Glomerular endothelial cell (primary cell): ENCODE data around the gene JARID2. TPM values are rescaled to one million over a fixed set of nuclear protein-coding genes. Genes with fewer than 3 reads are reported as not detected.

ENCODE experiments used
- DNase-seq: peaks from one replicate; pipeline ENCODE4 v3.0.0-alpha.2; 2011; ENCODE audit warnings: low read depth, low spot score; ENCODE audit errors: extremely low read depth
- total RNA-seq: library from RNA; depleted of rRNA; stranded (reverse); fragments of >200 nt; gene quantifications from 2 replicates; pipeline ENCODE4 v1.2.3, GENCODE V29; 2015

Gene JARID2
- total RNA-seq, 1 donor from 2014 or later: 16.7 TPM

DNA sequence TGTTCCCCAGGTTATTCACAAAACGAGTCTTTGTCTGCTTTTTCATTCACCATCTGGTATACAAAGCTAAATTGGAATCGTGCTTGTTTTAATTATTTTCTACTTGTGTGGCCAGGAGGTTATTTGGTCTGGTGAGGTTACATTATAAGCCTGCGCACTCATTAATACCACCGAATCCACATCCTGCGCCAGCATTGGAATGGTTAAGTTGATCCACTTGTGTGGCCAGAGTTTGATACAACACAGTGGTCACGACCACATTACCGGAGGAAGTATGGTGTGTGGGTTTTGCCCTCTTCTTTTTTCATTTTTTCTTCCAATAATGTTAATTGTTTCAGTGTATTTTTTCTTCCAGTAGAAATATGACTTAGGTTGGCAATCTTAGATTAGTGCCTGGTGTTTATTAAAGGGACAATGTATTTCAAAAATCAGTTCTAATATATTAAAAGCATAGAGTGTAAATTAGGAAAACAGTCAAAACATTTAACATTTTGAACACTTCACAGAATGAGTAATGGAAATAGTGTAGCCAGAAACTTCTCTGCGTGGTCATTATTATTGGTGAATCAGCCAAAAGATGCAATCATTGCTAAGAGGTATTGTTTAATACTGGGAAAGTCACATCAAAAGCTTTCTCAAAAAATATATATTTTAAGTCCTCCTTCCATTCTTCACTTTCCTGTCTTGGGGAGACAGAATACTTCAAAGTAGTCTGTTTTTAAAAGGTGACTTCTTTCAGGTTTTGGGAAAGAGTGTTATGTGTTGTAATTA, 84.5 kb downstream of the JARID2 start:
- no peak for DNase-seq

GRCh38 chr6:15331143-15331542, 85.3 kb downstream of the JARID2 start:
- DNase-seq: no peak

DNA sequence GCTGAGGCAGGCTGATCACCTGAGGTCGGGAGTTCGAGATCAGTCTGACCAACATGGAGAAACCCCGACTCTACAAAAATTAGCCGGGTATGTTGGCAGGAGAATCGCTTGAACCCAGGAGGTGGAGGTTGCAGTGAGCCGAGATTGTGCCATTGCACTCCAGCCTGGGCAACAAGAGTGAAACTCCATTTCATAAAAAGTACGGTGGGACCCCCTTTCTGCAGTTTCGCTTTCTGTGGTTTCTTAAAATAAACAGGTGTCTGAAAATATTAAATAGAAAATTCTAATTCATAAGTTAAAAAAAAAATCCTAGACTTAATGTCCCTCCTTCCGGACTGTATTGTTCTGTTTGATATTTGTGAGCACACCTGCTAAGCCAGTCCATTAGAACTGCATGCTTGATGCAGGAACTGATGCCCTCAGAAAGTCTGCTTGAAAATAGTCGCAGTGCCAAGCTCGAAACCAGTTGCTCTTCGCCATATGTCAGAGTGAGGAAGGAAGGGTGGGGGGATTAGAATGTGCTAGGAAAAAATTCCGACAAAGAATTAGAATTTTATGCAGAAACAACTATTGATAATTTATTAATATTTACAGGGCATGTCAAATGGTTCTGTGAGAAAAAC, 85.9 kb downstream of the JARID2 start:
- DNase-seq: no peak

DNA sequence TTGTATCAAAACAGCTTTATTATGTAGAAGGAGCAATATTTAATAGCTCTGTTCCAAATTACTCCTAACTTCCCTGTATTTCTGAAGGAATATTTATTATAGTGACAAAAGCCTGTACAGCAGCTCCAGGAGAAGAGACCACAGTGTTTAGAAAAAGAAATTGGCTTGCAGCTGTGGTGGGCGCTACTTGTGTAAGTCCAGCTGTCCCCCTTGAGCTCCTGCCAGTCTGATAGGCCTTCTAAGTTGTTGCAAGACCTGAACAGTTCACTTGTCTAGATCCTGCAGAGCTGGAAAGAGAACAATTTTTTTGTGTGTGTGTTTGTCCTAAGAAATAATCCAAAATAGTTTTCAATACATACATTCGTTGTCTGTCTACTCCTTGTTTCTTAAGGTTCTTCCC, 86.6 kb downstream of the JARID2 start:
- DNase-seq: no peak

DNA sequence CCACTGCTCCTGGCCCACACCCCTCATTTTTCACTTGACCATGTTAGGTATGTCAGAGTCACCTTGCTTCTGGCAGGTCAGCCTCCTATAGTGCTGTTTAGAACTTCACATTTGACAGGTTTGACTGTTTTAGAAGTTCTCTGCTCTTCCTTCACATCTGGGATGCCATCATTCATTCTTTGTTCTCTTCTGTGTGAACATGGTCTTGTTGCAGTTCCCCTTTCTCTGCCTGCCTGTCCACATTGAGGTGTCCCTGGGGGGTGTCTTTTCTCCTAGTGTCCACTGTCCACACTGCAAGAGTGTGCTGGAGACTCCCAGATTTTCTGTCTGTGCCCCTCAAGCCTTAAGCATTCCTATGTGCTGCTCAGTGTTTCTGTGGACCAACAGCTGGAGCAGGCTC, 89.5 kb downstream of the JARID2 start:
- DNase-seq: no peak

DNA sequence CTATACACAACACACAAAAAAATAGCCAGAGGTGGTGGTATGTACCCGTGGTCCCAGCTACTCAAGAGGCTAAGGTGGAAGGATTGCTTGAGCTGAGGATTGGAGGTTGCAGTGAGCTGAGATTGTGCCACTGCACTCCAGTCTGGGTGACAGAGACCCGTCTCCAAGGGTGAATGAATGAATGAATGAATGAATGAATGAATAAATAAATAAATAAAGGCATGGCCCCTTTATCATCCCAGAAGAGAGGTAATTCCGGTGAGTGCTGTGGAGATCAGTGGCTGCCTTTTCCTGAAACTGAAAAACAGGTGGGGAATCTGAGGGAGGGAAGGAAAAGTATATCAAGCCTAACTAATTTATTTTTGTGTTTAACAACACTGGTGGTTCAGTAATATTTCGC, 90.0 kb downstream of the JARID2 start:
- DNase-seq: no peak

DNA sequence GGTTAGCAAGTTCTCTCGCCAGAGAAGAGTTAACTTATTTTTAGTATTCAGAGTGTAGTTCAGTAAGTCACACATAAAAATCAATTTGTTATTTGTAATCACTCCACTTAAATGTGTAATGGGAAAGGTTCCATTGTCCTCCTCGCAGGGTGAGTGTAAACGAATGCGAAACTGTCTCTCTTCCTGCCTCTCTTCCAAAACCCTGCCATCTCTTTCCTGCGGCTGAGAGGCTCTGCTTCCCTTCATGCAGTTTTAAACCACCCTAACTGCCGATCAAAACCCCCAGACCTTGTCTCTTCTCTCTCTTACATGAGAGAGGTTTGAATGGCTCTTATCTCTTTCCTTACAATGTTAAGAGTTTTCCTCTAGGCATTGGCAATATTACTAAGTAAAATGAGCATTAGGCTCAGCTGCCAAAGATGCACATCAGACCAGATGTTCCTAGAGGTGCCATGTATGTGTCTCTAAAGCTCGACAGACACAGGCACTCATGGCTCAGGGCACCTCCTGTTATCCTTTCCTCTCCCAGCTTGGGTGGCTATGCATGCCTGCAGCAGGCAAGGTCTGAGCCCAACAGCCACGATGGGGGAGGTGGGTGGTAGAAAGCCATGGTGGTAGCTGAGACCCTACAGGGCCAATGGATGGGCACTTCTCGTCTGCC, 91.2 kb downstream of the JARID2 start:
- DNase-seq: no peak

DNA sequence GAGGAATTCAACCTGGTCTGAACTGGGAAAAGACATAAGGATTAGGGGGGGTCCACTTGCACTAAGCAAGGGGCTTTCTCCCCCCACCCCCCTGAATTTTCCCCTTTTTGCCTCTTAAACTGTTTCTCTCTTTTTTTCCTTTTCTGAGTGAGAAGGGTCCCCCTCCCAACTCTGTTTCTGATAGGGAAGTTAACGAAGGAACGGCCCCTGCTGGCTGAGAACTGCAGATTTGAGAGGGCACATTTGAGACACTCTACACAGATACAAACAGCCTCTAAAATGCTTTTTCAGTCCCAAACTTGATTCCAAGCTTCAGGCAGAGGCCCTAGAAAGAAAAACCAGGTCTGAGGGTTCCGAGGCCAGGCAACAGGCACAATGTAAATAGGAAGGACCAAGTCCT, 91.7 kb downstream of the JARID2 start:
- no peak for DNase-seq

- DNase-seq: no peak
These were observed 92.6 kb downstream of the JARID2 start for GRCh38 chr6:15338476-15338875.

DNA sequence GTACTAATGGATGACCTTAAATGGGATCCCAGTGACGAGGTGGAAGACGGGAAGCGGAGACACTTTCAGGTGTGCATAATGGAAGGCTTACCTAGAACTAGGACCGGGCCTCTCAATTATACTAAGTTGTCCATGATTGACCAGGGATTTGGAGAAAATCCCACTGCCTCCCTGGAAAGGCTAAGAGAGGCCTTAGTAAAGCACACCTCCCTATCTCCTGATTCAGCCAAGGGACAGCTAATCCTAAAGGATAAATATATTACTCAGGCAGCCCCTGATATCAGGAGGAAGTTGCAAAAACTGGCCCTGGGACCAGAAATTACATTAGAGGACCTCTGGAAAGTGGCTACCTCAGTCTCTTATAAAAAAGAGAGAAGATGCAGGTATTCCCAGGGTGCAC, 93.2 kb downstream of the JARID2 start:
- no peak for DNase-seq

DNA sequence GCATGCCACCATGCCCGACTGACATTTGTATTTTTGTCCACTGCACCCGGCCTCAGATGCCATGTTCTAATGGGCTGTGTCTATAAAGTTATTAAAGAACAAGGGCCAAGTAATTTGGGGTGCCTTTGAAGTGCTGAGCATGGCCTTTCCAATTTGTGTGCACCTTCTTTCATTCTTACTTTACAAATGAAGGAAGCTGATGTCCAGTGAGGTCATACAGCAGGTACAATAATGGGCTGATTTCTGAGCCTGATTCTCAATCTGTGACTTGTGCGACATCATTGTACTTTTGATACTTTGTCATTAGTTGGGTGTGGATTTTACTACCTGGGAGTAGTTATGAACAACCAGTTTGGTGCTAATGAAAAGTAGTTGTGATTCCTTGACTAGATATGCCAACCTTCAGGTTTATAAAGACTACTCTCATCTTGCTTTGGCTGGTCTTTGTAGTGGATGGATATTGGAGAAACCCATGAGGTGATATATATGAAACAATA, 94.3 kb downstream of the JARID2 start:
- no peak for DNase-seq

DNA sequence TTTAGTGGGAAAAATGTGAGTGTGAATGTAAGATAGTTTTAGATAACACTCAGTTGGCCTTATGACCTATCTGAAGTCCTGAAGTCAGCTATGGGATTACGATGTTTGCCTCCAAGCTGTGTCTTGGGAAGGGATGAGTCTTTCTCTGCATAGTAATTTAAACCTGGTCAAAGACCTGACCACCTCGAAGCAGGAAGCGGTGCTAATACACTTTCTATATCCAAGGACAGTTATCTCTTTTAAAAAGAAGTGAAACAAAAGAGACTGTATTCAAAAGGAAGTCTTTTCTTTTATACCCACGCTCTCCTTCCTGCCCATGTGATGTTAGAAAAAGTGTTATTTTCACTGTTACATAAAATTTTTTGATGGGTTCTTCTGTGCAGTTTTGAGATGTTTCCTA, 94.9 kb downstream of the JARID2 start:
- DNase-seq: no peak

DNA sequence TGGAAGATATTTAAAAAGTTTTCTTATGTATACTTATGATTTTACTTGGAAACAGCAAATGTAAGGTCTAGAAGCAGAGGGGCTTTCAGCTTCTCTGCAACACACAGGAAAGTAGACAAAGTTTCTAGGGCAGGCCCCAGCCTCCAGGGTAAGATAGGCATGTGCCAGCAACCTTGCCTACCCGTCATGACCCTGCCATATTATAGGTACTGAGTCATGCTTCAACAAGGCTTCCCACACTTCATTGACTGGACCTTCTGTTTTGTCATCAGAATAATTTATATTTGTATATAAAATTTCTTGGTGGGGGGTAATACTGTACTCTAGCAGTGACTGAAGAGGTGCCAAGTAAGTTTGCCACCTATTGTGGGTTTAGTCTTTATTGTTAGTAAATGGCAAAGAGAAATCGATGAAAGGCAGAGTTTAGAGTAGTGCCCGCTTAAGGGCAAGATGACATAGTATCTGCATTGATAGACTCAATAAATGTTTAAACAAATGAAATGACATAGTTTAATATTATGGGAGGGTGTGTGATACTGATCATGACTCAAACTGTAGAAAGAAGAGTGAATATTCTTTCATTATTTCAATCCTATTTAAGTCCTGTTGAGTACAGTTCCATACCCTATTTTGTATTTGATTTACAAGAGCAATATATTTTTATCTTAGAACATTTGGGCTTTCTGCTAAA, 95.6 kb downstream of the JARID2 start:
- DNase-seq: no peak

DNA sequence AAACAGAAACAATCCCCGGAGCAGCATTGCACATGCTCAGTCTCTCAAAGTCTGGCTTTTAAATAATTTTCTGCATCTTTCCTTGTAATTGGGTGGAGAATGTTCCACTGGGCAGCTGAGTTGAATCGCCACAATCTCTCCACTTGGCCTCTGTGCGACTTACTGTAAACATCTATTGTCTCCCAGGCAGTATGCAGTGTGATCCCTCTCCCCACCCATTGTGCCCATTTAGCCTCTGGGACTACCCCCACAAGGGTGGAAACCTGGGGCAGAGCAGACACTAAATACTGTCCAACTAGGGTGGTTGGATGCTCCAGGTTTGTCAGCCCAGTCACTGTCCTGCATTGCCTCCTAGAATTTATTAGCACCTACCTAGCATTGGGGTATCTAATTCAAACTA, 96.2 kb downstream of the JARID2 start:
- DNase-seq: no peak

DNA sequence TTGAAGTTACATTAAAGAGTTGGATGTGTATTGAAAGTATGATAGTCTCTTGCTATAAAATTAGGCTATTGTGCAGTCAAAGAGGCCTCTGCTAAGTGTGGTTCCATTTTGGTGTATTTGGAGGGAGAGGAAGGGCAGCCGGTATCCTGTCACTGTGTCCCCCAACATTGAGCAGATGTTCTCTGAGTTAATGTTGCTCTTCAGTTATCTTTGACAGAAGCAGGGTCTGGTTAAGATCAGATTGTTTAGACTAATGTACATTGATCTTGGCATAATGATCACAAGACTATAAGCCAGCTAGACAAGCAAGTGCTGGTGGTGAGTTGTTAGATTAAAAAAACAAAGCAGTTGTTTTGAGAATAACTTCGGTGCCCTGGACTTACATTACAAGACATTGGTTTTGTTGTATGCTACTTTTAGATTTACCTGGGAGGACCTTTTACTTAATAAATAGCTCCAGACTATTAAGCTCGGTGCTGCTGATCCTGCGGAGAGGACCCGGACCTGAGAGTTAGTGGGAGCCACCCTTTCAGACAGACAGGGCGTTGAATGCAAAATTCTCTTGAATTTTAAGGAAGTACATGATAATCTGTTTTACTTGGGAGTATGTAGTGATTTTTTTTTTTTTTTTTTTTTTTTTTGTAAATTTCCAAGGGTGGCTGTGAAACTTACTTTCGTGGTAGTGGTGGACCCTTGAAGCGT, 97.8 kb downstream of the JARID2 start:
- no peak for DNase-seq

DNA sequence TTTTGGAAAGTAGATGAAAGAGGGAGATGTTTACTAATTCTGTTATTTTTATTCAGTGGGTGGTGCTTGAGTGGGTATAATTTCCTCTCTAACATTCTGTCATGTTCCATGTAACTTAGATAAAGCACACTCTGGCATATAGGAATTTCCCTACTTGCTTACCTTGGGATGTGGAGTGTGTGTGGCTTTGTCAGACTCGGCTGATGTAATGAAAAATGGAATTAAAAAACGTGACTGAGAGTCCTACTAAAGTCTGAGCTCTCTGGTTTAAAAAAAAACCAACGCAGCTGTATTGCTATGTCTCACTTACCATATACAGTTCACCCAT, 98.3 kb downstream of the JARID2 start:
- no peak for DNase-seq

DNA sequence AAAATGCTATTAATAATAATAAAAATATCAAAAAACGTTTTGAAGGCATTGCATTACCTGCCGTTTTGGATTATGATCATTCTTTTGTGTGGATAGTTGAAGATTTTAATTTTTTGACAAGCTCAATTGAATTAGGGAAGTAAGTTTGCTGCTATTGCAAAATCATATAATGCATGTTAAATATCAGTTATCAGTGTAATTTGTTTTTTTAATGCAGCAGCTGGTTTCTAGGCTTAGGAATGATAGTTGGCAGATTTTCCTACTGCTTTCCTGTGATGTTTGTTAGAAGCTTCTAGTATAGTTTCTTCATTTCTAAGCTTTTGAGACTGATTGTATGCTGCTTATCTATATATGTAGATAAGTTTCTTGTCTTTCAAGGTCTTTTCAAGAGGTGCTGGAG, 99.0 kb downstream of the JARID2 start:
- DNase-seq: no peak

DNA sequence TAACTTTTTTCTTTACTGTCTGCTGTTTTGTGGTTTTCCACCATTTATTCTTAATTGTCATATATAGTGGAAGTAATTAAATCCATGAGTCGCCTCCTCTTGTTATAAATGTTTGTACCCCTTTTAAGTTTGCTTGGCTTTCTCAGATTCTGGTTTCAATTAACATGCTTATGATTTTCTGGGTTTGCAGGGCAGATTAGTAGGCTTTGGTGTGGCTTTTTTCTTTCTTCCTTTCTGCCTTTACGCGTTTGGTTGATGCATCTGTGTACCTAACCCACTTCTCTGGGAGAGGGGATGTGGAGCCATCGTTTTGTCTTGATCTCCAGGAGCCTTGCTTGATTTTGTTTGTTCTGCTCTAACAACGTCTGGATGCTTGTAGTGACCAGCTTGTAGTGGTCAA, 100.4 kb downstream of the JARID2 start:
- DNase-seq: no peak

DNA sequence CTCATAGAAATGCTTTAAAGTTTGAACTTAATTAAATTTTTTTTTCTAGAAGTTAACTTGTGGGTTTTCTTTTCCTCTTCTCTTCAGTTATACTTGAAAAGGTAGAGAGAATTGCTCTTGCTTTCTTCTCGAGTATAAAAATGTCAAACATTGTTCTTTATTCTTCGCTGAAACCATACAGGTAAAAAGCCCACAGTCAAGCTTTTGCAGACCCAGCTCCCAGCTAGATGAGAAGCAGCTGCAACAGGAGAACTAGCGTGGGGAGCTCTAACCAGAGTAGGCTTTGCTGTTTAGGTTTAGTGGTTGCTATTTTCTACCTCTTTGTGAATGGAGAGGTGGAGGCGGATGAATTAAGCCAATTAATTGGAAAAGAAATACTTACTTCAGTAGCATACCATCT, 102.7 kb downstream of the JARID2 start:
- no peak for DNase-seq

DNA sequence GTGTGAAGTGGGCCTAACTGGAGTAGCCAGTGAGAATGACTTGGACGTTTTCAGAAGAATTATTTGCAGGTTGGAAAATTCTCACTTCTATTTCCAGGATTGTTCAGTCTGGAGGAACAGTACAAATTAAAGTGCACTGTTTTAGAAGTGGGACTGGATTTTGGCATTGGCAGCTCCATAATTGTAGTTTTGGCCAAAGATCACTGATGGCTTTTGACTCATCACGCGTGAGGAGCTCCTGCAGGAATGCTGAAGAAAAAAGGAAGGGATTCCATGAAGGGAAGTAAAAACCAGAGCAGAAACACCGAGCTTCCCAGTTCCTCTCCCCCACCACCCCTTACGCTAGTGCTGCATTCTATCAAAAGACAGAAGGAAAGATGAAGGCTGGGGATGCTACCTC, 103.5 kb downstream of the JARID2 start:
- DNase-seq: no peak
